Measurements from ENCODE around the gene FOXP1.

FOXP1 gene

DNA sequence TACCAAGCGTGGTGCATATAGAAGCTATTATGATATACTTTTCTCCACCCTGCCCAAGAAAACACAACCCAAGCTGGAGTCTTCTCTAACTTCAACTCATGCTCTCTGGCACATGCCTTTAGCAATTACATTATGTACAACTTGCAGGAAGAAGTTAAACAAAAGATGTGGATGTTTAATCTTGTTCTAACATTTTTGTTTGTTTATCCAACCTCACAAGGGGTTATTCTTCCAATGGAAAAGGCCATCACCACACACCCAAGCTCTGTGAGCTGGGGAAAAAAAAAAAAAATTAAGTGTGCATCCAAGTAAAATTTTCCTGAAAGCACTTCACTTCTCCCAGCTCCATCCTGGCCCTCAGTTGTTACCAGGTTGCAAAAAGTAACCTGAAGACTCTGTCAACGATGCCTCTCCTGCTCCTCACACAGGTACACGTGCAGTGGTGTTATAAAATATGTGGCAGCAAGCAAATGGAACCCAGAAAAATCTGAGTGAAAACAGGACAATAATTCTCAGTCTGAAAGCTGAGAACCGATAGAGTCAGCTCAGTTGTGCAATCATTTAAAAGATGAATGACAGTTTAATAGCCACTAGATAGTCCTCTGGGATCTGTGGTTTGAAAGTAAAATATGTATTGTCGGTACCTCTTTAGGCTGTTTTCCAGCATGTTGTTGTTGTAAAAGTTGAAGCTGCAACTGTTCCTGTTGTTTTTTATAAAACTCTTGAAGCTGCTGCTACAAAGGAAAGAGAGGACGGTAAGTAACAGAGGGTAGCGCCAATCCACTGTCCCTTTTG, 531.4 kb downstream of the FOXP1 start:
- Mint-ChIP-seq H3K9me3 (no peaks in the 10 kb centered on the region), H3K4me1 (ENCODE audit: low read depth) (peaks cover 49% of the 10 kb centered on the region), H3K4me3 (no peak overlapping the region), H3K36me3 (ENCODE audit: low read depth) (peaks cover 45% of the 10 kb centered on the region), H3K27me3 (ENCODE audit: low read depth) (peaks cover 19% of the 10 kb centered on the region), H3K27ac (no peak overlapping the region)

DNA sequence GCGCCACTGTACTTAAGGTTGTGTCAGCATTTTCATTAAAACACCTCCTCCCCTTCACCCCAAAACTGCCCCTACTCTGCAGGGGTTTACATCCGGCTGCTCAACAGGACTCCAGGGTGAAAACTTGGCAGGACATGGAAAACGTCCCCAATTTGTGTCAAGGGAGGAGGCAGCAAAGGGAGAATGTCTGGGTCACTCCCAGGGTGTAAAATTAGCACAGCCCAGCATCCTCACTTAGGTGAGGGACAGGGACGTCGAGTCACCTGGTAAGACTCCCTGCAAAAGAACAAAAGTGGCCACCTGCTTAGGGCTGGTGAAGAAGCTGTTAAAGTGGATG, 532.3 kb downstream of the FOXP1 start:
- Mint-ChIP-seq H3K27me3 (ENCODE audit: low read depth) (peaks cover 19% of the 10 kb centered on the region), H3K4me1 (ENCODE audit: low read depth) (peaks cover 49% of the 10 kb centered on the region), H3K4me3 (no peak overlapping the region), H3K36me3 (ENCODE audit: low read depth) (peaks cover 50% of the 10 kb centered on the region), H3K9me3 (no peaks in the 10 kb centered on the region), H3K27ac (peak overlapping the region; percentile 49)

GRCh38 chr3:71050538-71051258, 532.8 kb downstream of the FOXP1 start:
- peak overlapping the region; percentile 53 for H3K27ac Mint-ChIP-seq
- peaks cover 19% of the 10 kb centered on the region for H3K27me3 Mint-ChIP-seq (ENCODE audit: low read depth)
- peaks cover 55% of the 10 kb centered on the region for H3K36me3 Mint-ChIP-seq (ENCODE audit: low read depth)
- no peaks in the 10 kb centered on the region for H3K9me3 Mint-ChIP-seq
- H3K4me1 Mint-ChIP-seq (ENCODE audit: low read depth): peaks cover 54% of the 10 kb centered on the region
- no peak overlapping the region for H3K4me3 Mint-ChIP-seq

DNA sequence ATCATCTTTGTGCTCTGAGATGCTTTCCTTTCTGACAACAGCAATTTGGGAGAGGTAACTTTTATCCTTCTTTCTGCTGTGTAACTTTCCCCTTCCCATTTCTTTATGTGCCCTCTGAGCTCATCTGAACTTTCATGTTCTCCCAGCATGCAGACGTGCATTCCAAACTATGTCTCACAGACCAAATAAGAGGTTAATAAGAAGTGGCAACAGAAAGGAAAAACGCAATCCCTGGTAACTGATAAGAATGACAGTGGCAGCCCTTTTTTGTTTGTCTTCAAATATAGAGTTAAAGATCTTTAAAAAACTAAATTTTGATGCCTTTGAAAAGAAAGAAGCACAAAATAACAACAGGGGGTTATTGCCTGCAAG, 533.4 kb downstream of the FOXP1 start:
- no peak overlapping the region for H3K4me3 Mint-ChIP-seq
- H3K27ac Mint-ChIP-seq: peak overlapping the region; percentile 53
- H3K9me3 Mint-ChIP-seq: no peaks in the 10 kb centered on the region
- peaks cover 57% of the 10 kb centered on the region for H3K4me1 Mint-ChIP-seq (ENCODE audit: low read depth)
- peaks cover 61% of the 10 kb centered on the region for H3K36me3 Mint-ChIP-seq (ENCODE audit: low read depth)
- H3K27me3 Mint-ChIP-seq (ENCODE audit: low read depth): peaks cover 17% of the 10 kb centered on the region

- peaks cover 57% of the 10 kb centered on the region for H3K36me3 Mint-ChIP-seq (ENCODE audit: low read depth)
- H3K4me1 Mint-ChIP-seq (ENCODE audit: low read depth): peaks cover 51% of the 10 kb centered on the region
Observed at GRCh38 chr3:71048948-71049347, 534.6 kb downstream of the FOXP1 start.

DNA sequence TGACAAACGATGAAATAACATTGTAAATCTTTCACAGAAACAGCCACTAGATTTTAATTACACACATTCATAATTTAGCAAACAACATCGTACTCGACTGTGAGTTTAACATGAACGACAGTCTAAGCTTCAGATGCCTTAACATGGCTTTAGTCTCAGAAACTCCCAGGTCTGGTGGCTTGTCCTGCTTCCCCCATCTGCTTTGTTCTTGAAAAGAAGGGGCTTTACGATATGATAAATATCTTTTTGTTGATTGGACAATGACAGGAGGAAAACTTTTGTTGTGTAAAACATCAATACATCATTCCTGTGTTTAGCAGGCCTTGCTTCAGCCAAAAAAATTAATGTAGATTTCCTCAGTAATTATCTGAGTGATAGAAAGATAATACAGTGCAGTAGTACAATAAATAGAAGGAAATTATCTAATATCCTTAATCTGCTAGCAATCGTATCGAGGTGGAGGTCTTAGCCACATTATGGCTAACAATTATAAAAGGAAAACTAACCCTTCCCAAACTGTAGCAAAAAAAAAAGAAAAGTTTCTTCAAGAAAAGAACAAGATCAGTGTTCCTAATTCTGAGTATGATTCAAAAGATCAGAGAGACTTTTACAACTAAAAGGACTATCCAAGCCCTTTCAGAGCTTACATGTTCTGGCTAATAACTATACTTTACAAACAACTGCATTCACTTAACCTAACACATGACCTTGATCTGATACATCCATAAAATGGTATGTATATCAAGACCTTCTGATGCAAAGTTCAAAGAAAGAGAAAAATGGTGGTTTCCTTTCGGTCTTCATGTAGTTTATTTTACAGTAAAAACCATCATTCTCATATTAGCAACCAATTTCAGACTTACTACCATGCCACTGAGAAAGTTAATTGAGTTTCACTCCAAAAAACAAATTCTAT, 535.7 kb downstream of the FOXP1 start:
- Mint-ChIP-seq H3K27me3 (ENCODE audit: low read depth) (peaks cover 8% of the 10 kb centered on the region), H3K27ac (no peak overlapping the region), H3K36me3 (ENCODE audit: low read depth) (peaks cover 50% of the 10 kb centered on the region), H3K4me3 (no peak overlapping the region), H3K4me1 (ENCODE audit: low read depth) (peaks cover 51% of the 10 kb centered on the region), H3K9me3 (no peaks in the 10 kb centered on the region)

More at GRCh38 chr3:71048948-71049347, 534.6 kb downstream of the FOXP1 start:
- Mint-ChIP-seq H3K9me3 (no peaks in the 10 kb centered on the region), H3K27ac (no peak overlapping the region), H3K27me3 (ENCODE audit: low read depth) (peaks cover 8% of the 10 kb centered on the region), H3K4me3 (no peak overlapping the region)

GRCh38 chr3:71046791-71047190, 536.7 kb downstream of the FOXP1 start:
- Mint-ChIP-seq H3K9me3 (no peaks in the 10 kb centered on the region), H3K4me1 (ENCODE audit: low read depth) (peaks cover 51% of the 10 kb centered on the region), H3K27ac (no peak overlapping the region), H3K36me3 (ENCODE audit: low read depth) (peaks cover 47% of the 10 kb centered on the region), H3K27me3 (ENCODE audit: low read depth) (peaks cover 8% of the 10 kb centered on the region), H3K4me3 (no peak overlapping the region)

DNA sequence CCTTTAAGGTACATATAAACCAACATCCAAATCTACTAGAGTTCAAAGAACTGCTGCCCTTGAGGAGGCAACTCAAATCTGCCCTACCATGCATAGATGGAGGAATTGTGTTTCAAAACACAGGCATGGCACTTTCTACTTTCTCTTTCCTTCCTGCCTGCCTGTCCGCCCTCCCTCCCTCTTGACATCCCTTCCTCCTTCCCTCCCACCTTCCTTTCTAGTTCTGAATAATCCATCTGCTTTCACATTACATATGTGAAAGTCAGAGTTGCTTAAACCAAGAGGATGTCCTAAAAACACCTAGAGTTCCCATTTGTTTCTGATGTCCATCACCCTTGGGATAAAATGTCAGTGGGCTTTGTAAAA, 537.6 kb downstream of the FOXP1 start:
- Mint-ChIP-seq H3K36me3 (ENCODE audit: low read depth) (peaks cover 50% of the 10 kb centered on the region), H3K4me1 (ENCODE audit: low read depth) (peaks cover 45% of the 10 kb centered on the region), H3K27me3 (ENCODE audit: low read depth) (peaks cover 8% of the 10 kb centered on the region), H3K27ac (peak overlapping the region; percentile 38), H3K9me3 (no peaks in the 10 kb centered on the region), H3K4me3 (no peak overlapping the region)

DNA sequence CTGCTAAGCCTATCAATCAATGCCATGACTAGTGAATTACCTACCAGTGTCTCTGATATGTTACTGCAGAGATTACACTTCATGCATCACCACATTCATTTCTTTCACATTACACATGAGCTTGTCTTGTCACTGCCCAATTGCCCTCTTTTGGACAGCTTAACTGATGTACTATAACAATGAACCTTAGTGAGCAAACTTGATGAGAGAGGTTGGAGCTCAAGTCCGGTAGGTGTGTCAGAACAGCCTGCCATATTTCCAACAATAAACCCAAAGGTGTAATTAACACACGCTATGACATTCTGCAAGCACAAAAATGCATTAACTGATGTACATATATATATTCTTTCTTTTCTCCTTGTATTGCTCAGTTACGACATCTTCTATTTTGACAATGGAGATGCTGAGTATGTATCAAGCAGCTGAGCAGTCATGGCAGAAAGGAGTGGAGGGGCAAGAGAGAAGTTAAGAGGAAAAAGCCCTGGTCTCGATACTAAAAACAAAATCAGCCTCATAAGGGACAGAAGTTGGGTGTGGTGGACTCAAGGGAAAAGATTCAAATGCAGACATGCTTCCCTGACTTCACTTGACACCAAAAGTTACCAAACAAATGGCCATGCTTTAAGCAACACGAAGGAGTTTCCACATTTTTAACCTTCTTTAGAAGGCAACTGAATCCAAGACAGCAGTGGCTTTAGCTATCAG, 538.2 kb downstream of the FOXP1 start:
- Mint-ChIP-seq H3K27me3 (ENCODE audit: low read depth) (peaks cover 8% of the 10 kb centered on the region), H3K9me3 (no peaks in the 10 kb centered on the region), H3K27ac (no peak overlapping the region)

DNA sequence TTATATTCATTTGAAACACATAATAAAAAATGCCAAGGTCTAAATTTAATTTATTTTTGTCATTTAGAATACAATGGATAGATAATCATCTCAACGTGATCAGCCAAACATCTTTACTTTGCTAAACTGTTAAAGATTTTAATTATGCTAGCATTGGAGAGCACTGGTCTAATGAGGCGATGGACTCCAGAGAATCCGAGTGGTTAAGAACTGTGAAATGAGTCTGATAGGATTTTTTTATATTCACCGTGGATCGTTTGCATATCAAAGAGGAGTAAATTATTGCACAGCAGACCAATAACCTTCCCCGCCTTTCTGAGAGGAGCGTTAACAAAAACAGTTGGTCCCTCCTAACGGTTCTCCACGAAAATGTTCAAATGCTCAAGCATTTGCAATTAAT, 540.8 kb downstream of the FOXP1 start:
- Mint-ChIP-seq H3K27me3 (ENCODE audit: low read depth) (peaks cover 5% of the 10 kb centered on the region), H3K36me3 (ENCODE audit: low read depth) (peaks cover 53% of the 10 kb centered on the region), H3K9me3 (no peaks in the 10 kb centered on the region), H3K4me3 (no peak overlapping the region), H3K27ac (no peak overlapping the region), H3K4me1 (ENCODE audit: low read depth) (peaks cover 35% of the 10 kb centered on the region)

More for the DNA sequence above, 538.2 kb downstream of the FOXP1 start:
- Mint-ChIP-seq H3K36me3 (ENCODE audit: low read depth) (peaks cover 55% of the 10 kb centered on the region), H3K4me1 (ENCODE audit: low read depth) (peaks cover 46% of the 10 kb centered on the region), H3K4me3 (no peak overlapping the region)

DNA sequence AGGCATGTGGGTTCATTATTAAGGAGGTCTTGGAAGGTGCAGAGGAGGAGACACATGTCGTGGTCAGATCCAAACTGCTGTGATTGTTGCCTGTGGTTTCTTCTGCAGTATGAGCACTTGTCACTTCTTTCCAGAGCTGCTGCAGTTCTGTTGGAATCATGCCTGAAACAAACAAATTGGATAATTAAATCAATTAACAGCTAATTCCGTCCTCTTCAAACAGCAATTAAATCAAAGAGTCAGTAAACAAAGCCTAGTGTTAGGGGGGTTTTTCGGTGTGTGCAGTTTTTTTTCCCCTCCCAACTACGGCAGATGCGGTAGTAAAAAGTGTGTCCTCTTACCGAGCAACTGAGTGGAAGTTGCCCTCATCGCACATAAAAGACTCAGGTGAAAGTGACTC, 542.2 kb downstream of the FOXP1 start:
- Mint-ChIP-seq H3K9me3 (no peaks in the 10 kb centered on the region), H3K4me3 (no peak overlapping the region), H3K27ac (no peak overlapping the region), H3K27me3 (ENCODE audit: low read depth) (no peaks in the 10 kb centered on the region), H3K36me3 (ENCODE audit: low read depth) (peaks cover 47% of the 10 kb centered on the region), H3K4me1 (ENCODE audit: low read depth) (peaks cover 31% of the 10 kb centered on the region)

DNA sequence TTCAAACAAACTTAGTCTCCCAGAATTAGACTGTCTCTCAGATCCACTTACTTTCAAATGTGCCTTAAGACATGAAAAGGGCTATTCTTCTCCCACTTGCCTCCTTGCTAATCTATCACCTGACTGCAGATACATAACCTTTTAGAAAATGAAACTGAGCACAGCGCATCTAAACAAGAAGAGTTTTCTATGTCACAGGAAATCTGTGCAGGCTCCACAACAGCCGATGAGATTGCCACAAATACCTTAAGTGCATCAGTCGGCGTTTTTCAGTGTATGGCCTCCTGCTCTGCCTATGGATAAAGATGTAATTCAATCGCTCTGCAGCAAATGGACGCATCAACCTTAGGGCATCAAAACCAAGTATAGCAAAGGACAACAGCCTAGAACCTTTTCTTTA, 544.2 kb downstream of the FOXP1 start:
- Mint-ChIP-seq H3K27ac (peak overlapping the region; percentile 18), H3K27me3 (ENCODE audit: low read depth) (no peaks in the 10 kb centered on the region), H3K4me3 (peak overlapping the region; percentile 1), H3K36me3 (ENCODE audit: low read depth) (peaks cover 37% of the 10 kb centered on the region), H3K4me1 (ENCODE audit: low read depth) (peaks cover 23% of the 10 kb centered on the region), H3K9me3 (no peaks in the 10 kb centered on the region)

GRCh38 chr3:71037775-71038174, 545.8 kb downstream of the FOXP1 start:
- peaks cover 40% of the 10 kb centered on the region for H3K36me3 Mint-ChIP-seq (ENCODE audit: low read depth)
- H3K4me3 Mint-ChIP-seq: no peak overlapping the region
- H3K27ac Mint-ChIP-seq: no peak overlapping the region
- H3K4me1 Mint-ChIP-seq (ENCODE audit: low read depth): peaks cover 25% of the 10 kb centered on the region
- no peaks in the 10 kb centered on the region for H3K9me3 Mint-ChIP-seq
- H3K27me3 Mint-ChIP-seq (ENCODE audit: low read depth): no peaks in the 10 kb centered on the region

- H3K9me3 Mint-ChIP-seq: no peaks in the 10 kb centered on the region
- H3K27me3 Mint-ChIP-seq (ENCODE audit: low read depth): no peaks in the 10 kb centered on the region
- no peak overlapping the region for H3K4me3 Mint-ChIP-seq
- peaks cover 27% of the 10 kb centered on the region for H3K4me1 Mint-ChIP-seq (ENCODE audit: low read depth)
- no peak overlapping the region for H3K27ac Mint-ChIP-seq
- peaks cover 41% of the 10 kb centered on the region for H3K36me3 Mint-ChIP-seq (ENCODE audit: low read depth)
Observed at GRCh38 chr3:71035886-71036285, 547.6 kb downstream of the FOXP1 start.
